Measurements from ENCODE around the gene UNC13C.

GRCh38 chr15:54014067-54014655 lies 35.9 kb downstream of the UNC13C start:
- TF ChIP-seq SRF (IDR thresholded peaks at IDR 0.05; ENCODE audit: low read depth in 2 of 2, low read length in 2 of 2): no peak
- TF ChIP-seq PAX5 (IDR thresholded peaks at IDR 0.05; ENCODE audit: borderline replicate concordance, low read depth, low read length): no peak
- no peak for TF ChIP-seq IKZF1 (conservative IDR thresholded peaks at IDR 0.05)
- TF ChIP-seq POLR2A (IDR thresholded peaks at IDR 0.05; ENCODE audit: low read depth, low read length): no peak
- no peak for TF ChIP-seq RFX5 (IDR thresholded peaks at IDR 0.05; ENCODE audit: low read depth, low read length)
- no peak for TF ChIP-seq CTCF (IDR thresholded peaks at IDR 0.05 in 2 of 3, conservative IDR thresholded peaks at IDR 0.05 in 1 of 3; ENCODE audit: control insufficient read depth in 2 of 3, extremely low read depth in 1 of 3, insufficient read depth in 1 of 3, low read depth in 3 of 3, low read length in 3 of 3)
- no peak for TF ChIP-seq POLR2AphosphoS5 (IDR thresholded peaks at IDR 0.05; ENCODE audit: low read length)
- no peak for TF ChIP-seq JUNB (IDR thresholded peaks at IDR 0.05)
- no peak for TF ChIP-seq ELK1 (IDR thresholded peaks at IDR 0.05; ENCODE audit: low read depth, low read length)

All from GM12878 (cell line).